H1 (cell line): ENCODE data around the gene NUAK1. TPM values are rescaled to one million over a fixed set of nuclear protein-coding genes. Genes with fewer than 3 reads are reported as not detected.

Experiments
- CTCF ChIA-PET: fragments of 300-600 bp; sonication (Branson Sonifier 250); formaldehyde crosslinking; loops from one replicate; lab custom pipeline; 2021; ENCODE audit not compliant: partially characterized antibody; lab: Charles Lee
- POLR2A ChIA-PET: fragments of 300-600 bp; sonication (Branson Sonifier 250); formaldehyde crosslinking; loops from one replicate; lab custom pipeline; 2021; ENCODE audit warnings: inconsistent platforms; ENCODE audit not compliant: partially characterized antibody; lab: Charles Lee
- DNase-seq, 2 experiments: peaks; one replicate each; pipeline versions ENCODE4 v3.0.0 to v3.0.0-alpha.2; 2010 to 2022; ENCODE audit warnings: low spot score in 2 of 2, low read depth in 1 of 2, mixed read lengths in 1 of 2
- FAIRE-seq: peaks from 2 replicates; lab custom pipeline; 2011; peaks lifted over from hg19 to GRCh38; lab: Jason Lieb, UNC
- H2AFZ ChIP-seq: 2 replicates; pipeline ENCODE4 v1.8.1; 2012; ENCODE audit warnings: low read length, inconsistent platforms
- H2AK5ac ChIP-seq: 2 replicates; pipeline ENCODE4 v1.6.1; 2013; ENCODE audit warnings: low read depth, low read length
- H2BK120ac ChIP-seq: replicated peaks from 2 replicates; pipeline ENCODE3; 2013; ENCODE audit warnings: low read depth, low read length, inconsistent platforms
- H2BK12ac ChIP-seq: 2 replicates; pipeline ENCODE4 v1.6.1; 2013; ENCODE audit warnings: low read depth, low read length
- H2BK15ac ChIP-seq: 2 replicates; pipeline ENCODE4 v1.6.1; 2013; ENCODE audit warnings: low read length
- H2BK20ac ChIP-seq: 2 replicates; pipeline ENCODE4 v1.6.1; 2013; ENCODE audit warnings: low read length
- H2BK5ac ChIP-seq: 2 replicates; pipeline ENCODE4 v1.6.1; 2013; ENCODE audit warnings: low read depth, low read length
- H3K14ac ChIP-seq: 2 replicates; pipeline ENCODE4 v1.6.1; 2013; ENCODE audit warnings: inconsistent platforms; ENCODE audit not compliant: insufficient read length
- H3K18ac ChIP-seq: 2 replicates; pipeline ENCODE4 v1.6.1; 2013; ENCODE audit warnings: low read length; ENCODE audit errors: extremely low read depth
- H3K23ac ChIP-seq: 2 replicates; pipeline ENCODE4 v1.6.1; 2013; ENCODE audit warnings: inconsistent platforms; ENCODE audit not compliant: insufficient read length
- H3K23me2 ChIP-seq: 2 replicates; pipeline ENCODE4 v1.6.1; 2013; ENCODE audit warnings: low read depth, low read length
- H3K27ac ChIP-seq: 2 replicates; pipeline ENCODE4 v1.6.1; 2011; ENCODE audit warnings: low read depth, low read length, inconsistent platforms
- H3K27me3 ChIP-seq, 4 experiments: replicated peaks in 1 of 4; 1 replicate in 1 of 4; 2 replicates in 3 of 4; pipeline versions ENCODE4 v1.6.1 to v1.8.1; 2011 to 2013; ENCODE audit warnings: low read length in 3 of 4, mild to moderate bottlenecking in 3 of 4, inconsistent platforms in 2 of 4, mixed read lengths in 2 of 4, moderate library complexity in 1 of 4; ENCODE audit not compliant: control insufficient read depth in 3 of 4, insufficient read depth in 3 of 4; ENCODE audit errors: extremely low read depth in 1 of 4
- H3K36me3 ChIP-seq, 4 experiments: 2 replicates each; pipeline versions ENCODE4 v1.6.1 to v1.8.1; 2011 to 2013; ENCODE audit warnings: mild to moderate bottlenecking in 4 of 4, low read length in 3 of 4, moderate library complexity in 2 of 4, control low read depth in 1 of 4, inconsistent platforms in 1 of 4; ENCODE audit not compliant: insufficient read depth in 4 of 4, control insufficient read depth in 2 of 4
- H3K4ac ChIP-seq: replicated peaks from 2 replicates; pipeline ENCODE3; 2013; ENCODE audit warnings: low read length, low read depth, mixed read lengths, inconsistent platforms; ENCODE audit not compliant: insufficient read length
- H3K4me1 ChIP-seq, 4 experiments: replicated peaks in 1 of 4; 1 replicate in 1 of 4; 2 replicates in 3 of 4; pipeline versions ENCODE4 v1.6.1 to v1.8.1; 2011 to 2013; ENCODE audit warnings: low read length in 3 of 4, inconsistent platforms in 2 of 4, mixed read lengths in 1 of 4; ENCODE audit not compliant: insufficient read depth in 4 of 4, control insufficient read depth in 3 of 4
- H3K4me2 ChIP-seq, 2 experiments: 2 replicates each; pipeline versions ENCODE4 v1.6.1 to v1.8.1; 2011 to 2013; ENCODE audit warnings: low read depth in 2 of 2, low read length in 2 of 2, control low read depth in 1 of 2, inconsistent platforms in 1 of 2, mild to moderate bottlenecking in 1 of 2; ENCODE audit not compliant: insufficient read depth in 1 of 2
- H3K4me3 ChIP-seq, 4 experiments: fragments of 200-600, 300-600 bp in 1 of 4; sonication (generic), shearing (Covaris generic), sonication (Bioruptor Twin) in 1 of 4; 2 replicates each; pipeline versions ENCODE4 v1.5.1 to v1.8.1; 2011 to 2016; ENCODE audit warnings: low read length in 4 of 4, low read depth in 3 of 4, control low read depth in 2 of 4, inconsistent platforms in 2 of 4, mild to moderate bottlenecking in 2 of 4, mixed read lengths in 1 of 4, moderate library complexity in 1 of 4; ENCODE audit not compliant: insufficient read depth in 2 of 4; ENCODE audit errors: extremely low read depth in 1 of 4
- H3K56ac ChIP-seq: replicated peaks from 2 replicates; pipeline ENCODE3; 2013; ENCODE audit warnings: low read depth, mild to moderate bottlenecking, mixed read lengths, low read length, inconsistent platforms; ENCODE audit not compliant: insufficient read length
- H3K79me1 ChIP-seq: 2 replicates; pipeline ENCODE4 v1.6.1; 2013; ENCODE audit warnings: low read depth, low read length, control low read depth
- H3K79me2 ChIP-seq, 2 experiments: 2 replicates each; pipeline versions ENCODE4 v1.6.1 to v1.8.1; 2012 to 2013; ENCODE audit warnings: low read length in 2 of 2, mild to moderate bottlenecking in 2 of 2, inconsistent platforms in 1 of 2; ENCODE audit not compliant: insufficient read depth in 2 of 2, control insufficient read depth in 1 of 2
- H3K9ac ChIP-seq, 4 experiments: replicated peaks in 1 of 4; 1 replicate in 1 of 4; 2 replicates in 3 of 4; pipeline versions ENCODE4 v1.6.1 to v1.8.1; 2011 to 2013; ENCODE audit warnings: low read depth in 3 of 4, low read length in 3 of 4, control low read depth in 2 of 4, mild to moderate bottlenecking in 2 of 4, moderate library complexity in 2 of 4, inconsistent platforms in 1 of 4; ENCODE audit errors: extremely low read depth in 1 of 4
- H3K9me3 ChIP-seq, 2 experiments: 2 replicates each; pipeline versions ENCODE4 v1.6.1 to v1.8.1; 2012 to 2013; ENCODE audit warnings: mild to moderate bottlenecking in 2 of 2, moderate library complexity in 2 of 2, control low read depth in 1 of 2, inconsistent platforms in 1 of 2, low read depth in 1 of 2, low read length in 1 of 2, mixed read lengths in 1 of 2; ENCODE audit not compliant: insufficient read depth in 2 of 2
- H4K20me1 ChIP-seq, 2 experiments: replicated peaks in 1 of 2; 2 replicates each; pipeline versions ENCODE3 to v1.8.1; 2011 to 2013; ENCODE audit warnings: inconsistent platforms in 2 of 2, low read length in 2 of 2, mild to moderate bottlenecking in 1 of 2; ENCODE audit not compliant: insufficient read depth in 2 of 2, control insufficient read depth in 1 of 2
- H4K5ac ChIP-seq: 2 replicates; pipeline ENCODE4 v1.6.1; 2013; ENCODE audit warnings: low read length, low read depth, mixed read lengths, inconsistent platforms; ENCODE audit not compliant: insufficient read length
- H4K8ac ChIP-seq: 2 replicates; pipeline ENCODE4 v1.8.0; 2013; ENCODE audit warnings: mild to moderate bottlenecking, moderate library complexity, low read length, inconsistent platforms; ENCODE audit not compliant: insufficient read depth; ENCODE audit errors: extremely low read depth
- H4K91ac ChIP-seq: replicated peaks from 2 replicates; pipeline ENCODE3; 2013; ENCODE audit warnings: low read length, mixed read lengths, inconsistent platforms; ENCODE audit not compliant: insufficient read length
- CBX8 ChIP-seq: fragments of 300-800, 300-1000 bp; sonication (generic); IDR thresholded peaks from 2 replicates; pipeline ENCODE4 v1.7.1; 2016; ENCODE audit warnings: low read depth, low read length, borderline replicate concordance
- CHD1 ChIP-seq: IDR thresholded peaks from 2 replicates; pipeline ENCODE4 v1.6.1; 2012; ENCODE audit warnings: low read depth, low read length, improper control_type of control experiment
- EP300 ChIP-seq, 2 experiments: IDR thresholded peaks; 1 replicate in 1 of 2; 2 replicates in 1 of 2; pipeline ENCODE4 v1.6.1; 2011 to 2012; ENCODE audit warnings: low read depth in 2 of 2, low read length in 2 of 2, mild to moderate bottlenecking in 2 of 2, borderline replicate concordance in 1 of 2, inconsistent platforms in 1 of 2, moderate library complexity in 1 of 2
- EZH2 ChIP-seq: fragments of 200-600 bp; sonication (generic); IDR thresholded peaks from 2 replicates; pipeline ENCODE4 v1.7.1; 2012; ENCODE audit warnings: low read depth, mild to moderate bottlenecking, moderate library complexity, low read length, inconsistent platforms; ENCODE audit not compliant: severe bottlenecking
- HDAC2 ChIP-seq, 2 experiments: fragments of 300-600 bp in 1 of 2; sonication (generic) in 1 of 2; IDR thresholded peaks; 2 replicates each; pipeline ENCODE4 v1.6.1; 2011 to 2012; ENCODE audit warnings: low read depth in 2 of 2, low read length in 2 of 2, mild to moderate bottlenecking in 2 of 2, moderate library complexity in 2 of 2, borderline replicate concordance in 1 of 2, inconsistent platforms in 1 of 2
- JUN ChIP-seq: IDR thresholded peaks from 2 replicates; pipeline ENCODE4 v1.6.1; 2011; ENCODE audit warnings: low read depth, mild to moderate bottlenecking, improper control_type of control experiment, low read length
- SIX5 ChIP-seq: IDR thresholded peaks from 2 replicates; pipeline ENCODE4 v1.6.1; 2011; ENCODE audit warnings: mild to moderate bottlenecking, low read depth, low read length
- SRF ChIP-seq: IDR thresholded peaks from 2 replicates; pipeline ENCODE4 v1.6.1; 2011; ENCODE audit warnings: mild to moderate bottlenecking, low read depth, low read length, moderate library complexity
- TAF1 ChIP-seq: IDR thresholded peaks from 2 replicates; pipeline ENCODE4 v1.6.1; 2011; ENCODE audit warnings: mild to moderate bottlenecking, low read depth, low read length
- TAF7 ChIP-seq: optimal IDR thresholded peaks from 2 replicates; pipeline ENCODE3; 2011; ENCODE audit warnings: low read depth, mild to moderate bottlenecking, inconsistent platforms, low read length, moderate library complexity, borderline replicate concordance
- WGBS, 2 experiments: shearing (Covaris generic) in 1 of 2; methylation state at CpG; one replicate each; pipeline versions ENCODE4 v1.1.6 to v1.1.7; 2013 to 2015; ENCODE audit warnings: low lambda C conversion rate in 2 of 2, mixed read lengths in 2 of 2, inconsistent platforms in 1 of 2, low coverage in 1 of 2, missing lambda C conversion rate in 1 of 2; ENCODE audit not compliant: insufficient replicate concordance in 2 of 2, insufficient coverage in 1 of 2, insufficient read length in 1 of 2; ENCODE audit errors: extremely low coverage in 1 of 2, missing lambda C conversion rate in 1 of 2; 5-methylcytosine and 5-hydroxymethylcytosine counted together
- polyA plus RNA-seq, 7 experiments: library from polyadenylated mRNA; depleted of rRNA in 3 of 7; stranded (reverse) in 5 of 7; unstranded in 2 of 7; fragments of >200 nt in 5 of 7; fragments of 200-250 nt in 2 of 7; gene quantifications; 1 replicate in 5 of 7; 2 replicates in 1 of 7; 4 replicates in 1 of 7; pipeline versions ENCODE4 v1.2.1 to v1.2.3, GENCODE V29; 2011 to 2013; ENCODE audit warnings: missing spikeins in 2 of 7, mixed read lengths in 2 of 7
- total RNA-seq: library from RNA; stranded (reverse); fragmentation: NEBNext Ultra II Directional; extraction: Animal tissue kit (Norgen Biotek cat#: 25700); gene quantifications from 2 replicates; pipeline ENCODE4 v1.2.1, GENCODE V29; 2021

The NUAK1 gene
- total and polyA plus RNA-seq, 2 of the 8 experiments (the other 6 are each of a cell fraction or from before 2014, with no cell fraction given) = 6.7 to 18.2 TPM

- CTCF ChIA-PET = interaction anchor here (0.8 to 1.7 kb wide), 6 partner anchors 9 to 719 kb away, joined by 3 to 5 read pairs (median 3); no protein-coding TSS in a partner anchor
- Histone ChIP-seq H3K9me3 (no peaks in the 10 kb centered on the region), H2AFZ (no peak overlapping the region), H2BK15ac (no peak overlapping the region), H3K18ac (peak overlapping the region; percentile 93), H2BK120ac (peak overlapping the region; percentile 62), H2BK12ac (0 out of 2 replicates have a peak overlapping the region, but pooled peaks have one; percentile 19), H3K79me1 (peaks cover 3% of the 10 kb centered on the region; the same call in 1 of the 2 replicates), H2BK20ac (no peak overlapping the region), H3K9ac (peak overlapping the region; percentile 81 to 94 (median 82)), H3K4me2 (peak overlapping the region; percentile 88 to 91), H3K23me2 (peaks cover 16% of the 10 kb centered on the region), H3K36me3 (no peaks in the 10 kb centered on the region), H2BK5ac (peak overlapping the region; percentile 92), H3K14ac (no peak overlapping the region), H3K79me2 (peaks cover 0 to 58% of the 10 kb centered on the region in 2 experiments; a peak in 2 of 4 replicates), H3K4me1 (peaks cover 11 to 37% (median 24%) of the 10 kb centered on the region in 4 experiments; a peak in 6 of 7 replicates), H3K27me3 (peaks cover 0 to 7% (median 0%) of the 10 kb centered on the region in 4 experiments; a peak in 1 of 7 replicates), H3K27ac (peak overlapping the region; percentile 88), H3K4me3 (peak overlapping the region; percentile 76 to 80 (median 78)), H4K91ac (peak overlapping the region; percentile 25), H2AK5ac (0 out of 2 replicates have a peak overlapping the region, but pooled peaks have one; percentile 16), H3K4ac (peak overlapping the region; percentile 81), H3K23ac (no peak overlapping the region), H4K20me1 (no peaks in the 10 kb centered on the region), H3K56ac (peak overlapping the region; percentile 50), H4K5ac (peak overlapping the region; percentile 82), H4K8ac (peak overlapping the region; percentile 93)
- DNase-seq = peak; percentile 77 to 89
- POLR2A ChIA-PET = interaction anchor here (0.5 to 3.1 kb wide), 31 partner anchors 10 to 808 kb away, joined by 3 to 27 read pairs (median 4); no protein-coding TSS in a partner anchor
- no peak for FAIRE-seq
- WGBS, 2 experiments = 1% methylated on average over 36 of the region's 66 CpGs; no CpG with 5 or more reads in 1 of the 2 experiments
- TF ChIP-seq EP300 (IDR thresholded peaks at IDR 0.05; ENCODE audit: borderline replicate concordance in 1 of 2, low read depth in 2 of 2, low read length in 2 of 2) (peak in 1 of 2 experiments; percentile 53; a peak in 1 of 3 replicates), TAF7 (peak; percentile 9), SRF (no peak), EZH2 (no peak), CBX8 (no peak), TAF1 (peak; percentile 80; the same call in 1 of the 2 replicates), JUN (peak; percentile 57; the same call in 1 of the 2 replicates), SIX5 (peak; percentile 15; the same call in 1 of the 2 replicates), CHD1 (no peak), HDAC2 (IDR thresholded peaks at IDR 0.05; ENCODE audit: borderline replicate concordance in 1 of 2, low read depth in 2 of 2, low read length in 2 of 2) (0 out of 4 replicates have a peak, but pooled peaks of 1 of the 2 experiments have one; percentile 25)
These were observed 843 bp upstream of the NUAK1 start for GRCh38 chr12:106139422-106140171.
